Stimulated activated CD4-positive, alpha-beta T cell treated with anti-CD3 and anti-CD28 coated beads, Interleukin-1b, Interleukin-23, amount 100 ng/mL, for 1 hour (primary cell): ENCODE measurements around the gene FOXRED2.
"Not testable (repeated sequence)": the region's sequence is repeated elsewhere in the genome, so short reads cannot be mapped to it uniquely, and the experiment has no call there.

Experiments used
- DNase-seq, 2 donors: peaks; one replicate each; pipeline ENCODE4 v3.0.0-alpha.2; 2020; ENCODE audit warnings: low read depth in 2 of 2

FOXRED2 gene

GRCh38 chr22:36519906-36520305 lies 13.1 kb upstream of the FOXRED2 start:
- DNase-seq = not testable (repeated sequence)

GRCh38 chr22:36514766-36515165 lies 7.9 kb upstream of the FOXRED2 start:
- DNase-seq = no peak

DNA sequence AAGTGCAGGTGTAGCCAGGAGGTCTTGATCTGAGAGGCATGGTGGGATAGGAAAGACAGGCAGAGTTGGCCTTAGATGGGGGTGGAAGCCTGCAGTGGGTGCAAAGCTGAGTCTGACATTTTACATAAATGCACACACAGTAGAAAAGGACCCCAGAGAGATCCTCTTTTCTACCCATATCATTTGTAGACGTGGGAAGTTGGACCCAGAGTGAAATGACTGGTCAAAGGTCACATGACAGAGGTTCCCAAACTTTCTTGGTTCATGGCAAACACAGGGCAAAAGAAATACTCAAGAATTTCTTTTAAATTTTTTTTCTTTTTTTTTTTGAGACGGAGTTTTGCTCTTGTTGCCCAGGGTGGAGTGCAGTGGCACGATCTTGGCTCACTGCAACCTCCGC lies 6.2 kb upstream of the FOXRED2 start:
- DNase-seq = no peak

- DNase-seq = no peak
Measured at GRCh38 chr22:36512333-36512732, 5.5 kb upstream of the FOXRED2 start.

DNA sequence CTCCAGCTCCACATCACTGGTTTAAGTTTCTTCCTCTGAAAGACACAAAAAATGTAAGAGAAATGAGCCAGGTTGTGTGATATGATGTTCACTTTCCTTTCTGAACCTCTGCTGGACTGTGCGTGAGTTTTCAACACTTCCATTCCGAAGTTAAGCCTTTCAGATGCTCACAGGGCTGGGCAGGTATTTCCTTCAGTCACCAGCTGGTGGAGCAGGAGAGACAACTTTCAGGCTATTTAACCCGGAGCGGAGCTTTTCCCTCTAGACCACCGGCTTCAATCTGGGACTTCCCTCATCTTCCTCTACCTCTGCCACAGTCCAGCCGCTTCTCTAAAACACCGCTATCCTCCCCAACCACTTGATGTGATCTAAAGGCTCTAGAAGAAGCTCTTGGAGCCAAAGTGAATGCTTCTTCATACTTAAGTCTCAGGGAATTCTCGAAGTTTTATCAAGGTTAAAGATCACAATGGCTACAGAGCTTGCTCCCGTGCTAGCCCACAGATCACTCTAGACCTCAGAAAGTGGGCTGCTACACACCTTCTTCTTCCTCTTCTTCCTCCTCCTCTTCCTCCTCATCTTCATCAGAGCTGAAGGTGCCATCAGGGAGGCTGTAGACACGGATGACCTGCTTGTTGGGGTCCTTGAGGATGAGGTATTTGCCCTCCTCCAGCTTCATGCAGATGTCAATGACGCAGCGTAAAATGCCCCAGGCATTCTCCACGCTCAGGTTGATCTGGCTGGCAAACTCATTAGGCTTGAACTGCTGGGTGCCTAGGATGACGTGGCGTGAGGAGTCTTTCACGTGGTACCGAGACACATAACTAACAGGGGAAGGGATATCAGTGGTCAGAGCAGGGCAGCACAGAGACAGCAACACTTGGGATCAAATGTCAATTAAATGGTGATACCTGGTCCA lies 4.4 kb upstream of the FOXRED2 start:
- DNase-seq = no peak

DNA sequence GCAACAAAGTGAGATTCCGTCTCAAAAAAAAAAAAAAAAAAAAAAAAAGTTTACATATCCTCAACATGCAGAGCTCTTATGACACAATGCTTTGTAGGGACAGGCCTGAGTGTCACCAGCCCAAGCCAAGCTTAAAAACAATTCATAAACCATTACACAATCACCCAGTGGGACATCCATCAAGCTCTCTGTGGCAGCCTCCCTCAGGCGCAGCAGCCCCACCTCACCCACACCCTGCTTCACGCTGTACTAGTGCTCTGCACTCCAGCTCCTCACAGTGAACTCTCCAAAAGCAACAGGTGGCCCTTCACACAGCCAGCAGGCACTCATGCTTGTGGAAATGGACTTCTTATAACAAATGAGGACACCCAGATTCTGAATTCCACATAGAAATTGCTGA lies 3.5 kb upstream of the FOXRED2 start:
- DNase-seq = no peak

- DNase-seq = no peak
Measured at GRCh38 chr22:36507518-36508010, 724 bp upstream of the FOXRED2 start.

DNA sequence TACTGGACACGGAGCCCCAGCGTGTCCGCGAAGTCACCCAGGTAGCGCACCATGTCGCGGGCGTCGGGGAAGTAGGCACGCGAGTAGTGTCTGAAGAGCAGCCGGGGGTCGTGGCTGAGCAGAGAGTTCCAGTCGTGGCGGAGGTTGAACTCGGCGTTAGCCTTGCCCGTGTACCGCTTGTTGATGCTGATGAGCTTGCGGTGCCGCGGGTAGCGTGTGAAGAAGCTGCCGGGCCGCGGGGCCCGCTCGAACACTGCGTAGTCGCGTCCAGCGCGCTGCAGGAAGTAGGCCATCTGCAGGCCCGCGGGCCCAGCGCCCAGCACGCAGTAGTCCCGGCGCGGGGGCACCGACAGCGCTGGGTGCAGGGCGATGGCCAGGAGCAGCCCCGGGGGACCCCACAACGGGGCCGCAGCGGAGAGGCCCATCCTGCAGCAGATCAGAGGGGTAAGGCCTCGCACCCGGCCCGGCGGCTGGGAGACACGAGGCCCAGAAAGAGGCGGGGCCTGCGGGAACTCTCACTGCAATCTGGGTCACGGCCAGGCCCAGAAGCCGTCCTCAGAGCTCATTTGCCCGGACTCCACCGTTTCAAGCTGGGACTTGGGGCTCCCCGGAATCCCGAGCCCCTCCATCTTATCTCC lies 723 bp downstream of the FOXRED2 start:
- DNase-seq = no peak

DNA sequence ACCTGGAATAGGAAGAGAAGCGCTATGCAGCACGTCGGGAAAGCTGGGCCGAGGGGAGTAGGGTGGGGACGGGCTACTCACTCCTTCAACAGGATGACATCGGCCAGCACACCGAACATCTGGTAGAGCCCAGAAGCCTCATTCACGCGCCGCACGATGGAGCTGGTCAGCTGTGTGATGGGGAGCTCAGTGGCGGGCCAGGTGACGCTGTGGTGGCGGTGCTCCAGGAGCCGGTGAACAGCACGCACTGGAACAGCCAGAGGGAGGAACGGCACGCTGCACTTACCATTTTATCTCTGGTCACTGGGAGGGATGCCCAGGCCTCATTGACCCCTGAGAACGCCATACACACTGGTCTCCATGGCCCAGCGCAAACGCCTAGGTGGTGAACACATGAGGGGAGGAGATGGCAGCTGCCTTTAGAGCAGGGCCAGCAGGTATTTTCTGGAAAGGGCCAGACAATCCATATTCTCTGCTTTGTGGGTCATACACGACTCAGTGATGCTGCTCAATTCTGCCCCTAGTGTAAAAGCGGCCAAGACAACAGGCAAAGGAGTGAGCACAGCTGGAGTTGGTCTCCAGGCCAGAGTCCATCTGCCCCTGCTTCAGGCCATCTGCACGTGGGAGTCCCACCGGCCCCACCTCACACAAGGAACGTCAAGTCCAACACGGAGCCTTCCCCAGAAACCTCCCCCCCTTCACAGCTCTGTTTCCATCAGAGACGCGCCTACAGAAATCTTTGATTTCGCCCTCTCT lies 8.8 kb downstream of the FOXRED2 start:
- DNase-seq = no peak

DNA sequence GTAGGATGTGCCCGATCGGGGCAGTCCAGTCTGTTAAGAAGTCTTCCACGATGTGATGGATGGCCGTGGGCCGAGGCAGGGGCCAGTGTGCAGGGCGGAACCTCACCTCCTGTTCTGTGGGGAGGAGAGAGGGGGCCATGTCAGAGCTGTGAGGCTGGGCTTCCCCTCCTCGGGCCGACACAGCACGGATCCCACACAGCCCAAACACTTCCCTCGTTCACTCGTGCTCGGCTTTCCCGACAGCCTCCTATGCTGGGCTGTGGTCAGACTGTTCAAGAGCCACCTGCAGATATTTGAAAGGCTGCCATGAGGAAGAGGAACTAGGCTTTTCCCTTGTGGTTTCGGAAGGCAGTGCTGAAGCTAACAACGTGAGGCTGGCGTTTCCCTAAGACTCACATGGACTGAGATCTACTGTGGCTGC lies 13.1 kb downstream of the FOXRED2 start:
- DNase-seq = no peak

- no peak for DNase-seq
Measured at GRCh38 chr22:36492109-36492508, 14.7 kb downstream of the FOXRED2 start.

DNA sequence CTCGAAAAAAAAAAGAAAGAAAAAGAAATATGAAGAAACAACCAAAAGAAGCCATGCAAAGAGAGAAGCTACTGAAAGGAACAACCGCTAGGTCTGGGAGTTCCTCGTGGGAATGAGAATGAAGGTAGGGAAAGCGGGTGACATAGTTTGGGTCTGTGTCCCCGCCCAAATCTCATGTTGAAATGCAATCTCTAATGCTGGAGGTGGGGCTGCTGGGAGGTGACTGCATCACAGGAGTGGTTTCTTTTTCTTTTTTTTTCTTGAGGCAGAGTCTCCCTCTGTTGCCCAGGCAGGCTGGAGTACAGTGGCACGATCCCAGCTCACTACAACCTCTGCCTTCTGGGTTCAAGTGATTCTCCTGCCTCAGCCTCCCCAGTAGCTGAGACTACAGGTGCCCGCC lies 15.7 kb downstream of the FOXRED2 start:
- DNase-seq = no peak

DNA sequence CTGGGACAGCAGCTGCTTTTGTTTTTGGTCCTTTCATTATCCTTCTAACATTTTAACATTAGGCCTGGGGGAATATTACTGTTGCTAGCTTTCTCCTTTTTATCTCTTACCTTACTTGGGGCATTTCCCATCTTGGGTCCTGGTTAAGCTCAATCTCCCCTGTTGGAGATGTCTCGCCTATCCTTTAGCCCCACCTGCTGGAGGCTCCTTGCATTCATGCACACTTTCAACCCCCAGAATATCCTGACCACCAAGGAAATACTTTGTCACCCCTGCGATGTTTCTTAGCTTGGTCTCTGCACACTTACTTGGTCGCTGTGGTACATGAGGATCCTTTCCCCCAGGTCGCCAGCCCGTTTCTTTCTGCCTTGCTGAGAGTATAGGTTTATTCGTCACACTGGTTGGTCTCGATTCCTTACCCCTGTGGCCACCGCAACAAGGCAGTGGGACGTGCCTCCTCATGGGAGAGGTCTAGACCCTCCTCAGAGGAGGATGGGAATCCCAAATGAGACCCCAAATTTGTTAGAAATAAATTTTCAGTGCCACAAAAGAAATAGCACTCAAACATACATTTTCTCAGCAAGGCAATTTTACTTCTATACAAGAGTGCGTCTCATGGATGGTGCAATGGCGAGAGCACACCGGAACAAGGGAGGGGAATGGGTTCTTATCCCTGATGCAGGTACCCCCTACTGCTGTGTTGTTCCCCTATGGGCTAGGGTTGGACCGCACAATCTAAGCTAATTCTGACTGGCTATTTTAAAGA lies 20.0 kb downstream of the FOXRED2 start:
- peak in 1 of 2 donors; percentile 38 for DNase-seq

GRCh38 chr22:36481393-36482168 lies 25.3 kb downstream of the FOXRED2 start, which contains the start of gene TXN2:
TXN2 (minus strand) TSS chr22:36481640; CDS start chr22:36480837, 803 bp downstream.
- peak; percentile 93 for DNase-seq

GRCh38 chr22:36480941-36481392 lies 25.9 kb downstream of the FOXRED2 start:
- no peak for DNase-seq

DNA sequence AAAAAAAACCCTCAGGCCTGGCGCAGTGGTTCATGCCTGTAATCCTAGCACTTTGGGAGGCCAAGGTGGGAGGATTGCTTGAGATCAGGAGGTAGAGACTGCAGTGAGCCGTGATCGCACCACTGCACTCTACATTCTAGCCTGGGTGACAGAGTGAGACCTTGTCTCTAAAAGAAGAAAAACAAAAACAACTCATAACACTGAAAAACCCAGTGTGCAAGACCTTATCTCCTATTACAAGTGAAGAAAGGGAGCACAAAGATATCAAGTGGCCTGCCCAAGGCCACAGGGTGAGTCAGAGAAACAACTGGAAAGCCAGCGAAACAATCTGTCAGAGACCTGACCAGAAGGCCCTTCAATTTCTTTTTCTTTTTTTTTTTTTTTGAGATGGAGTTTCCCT lies 27.9 kb downstream of the FOXRED2 start:
- DNase-seq = no peak

DNA sequence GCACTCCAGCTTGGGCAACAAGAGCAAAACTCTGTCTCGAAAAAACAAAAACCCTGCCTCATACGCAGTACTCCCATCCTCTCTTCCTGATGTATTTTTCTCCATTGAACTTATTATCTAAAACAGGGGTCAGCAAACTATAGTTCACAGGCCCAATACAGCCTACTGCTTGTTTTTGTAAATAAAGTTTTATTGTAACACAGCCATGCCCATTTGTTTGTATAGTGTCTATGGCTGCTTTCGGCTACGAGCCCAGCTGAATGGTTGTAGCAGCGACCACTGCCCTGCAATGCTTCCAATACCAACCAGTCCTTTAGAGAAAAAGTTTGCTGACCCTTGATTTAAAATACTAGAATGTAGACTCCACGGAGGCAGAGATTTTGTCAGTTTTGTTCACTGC lies 31.5 kb downstream of the FOXRED2 start:
- no peak for DNase-seq

DNA sequence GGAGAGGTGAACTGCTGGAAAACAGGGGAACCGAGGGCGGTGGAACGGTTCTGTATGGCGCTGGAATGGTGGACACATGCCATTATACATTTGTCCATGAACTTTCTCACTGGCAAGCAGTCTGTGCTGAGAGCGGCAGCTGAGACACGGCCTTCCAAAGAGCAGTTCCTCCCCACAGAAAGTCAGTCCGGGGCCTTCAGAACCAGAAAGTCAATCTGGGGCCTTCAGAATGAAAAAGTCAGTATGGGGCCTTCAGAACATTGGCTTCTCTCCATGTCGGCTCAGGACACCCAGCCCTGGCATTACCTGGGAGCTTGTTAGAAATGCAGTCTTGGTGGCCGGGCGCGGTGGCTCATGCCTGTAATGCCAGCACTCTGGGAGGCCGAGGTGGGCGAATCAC lies 34.2 kb downstream of the FOXRED2 start:
- DNase-seq = no peak

DNA sequence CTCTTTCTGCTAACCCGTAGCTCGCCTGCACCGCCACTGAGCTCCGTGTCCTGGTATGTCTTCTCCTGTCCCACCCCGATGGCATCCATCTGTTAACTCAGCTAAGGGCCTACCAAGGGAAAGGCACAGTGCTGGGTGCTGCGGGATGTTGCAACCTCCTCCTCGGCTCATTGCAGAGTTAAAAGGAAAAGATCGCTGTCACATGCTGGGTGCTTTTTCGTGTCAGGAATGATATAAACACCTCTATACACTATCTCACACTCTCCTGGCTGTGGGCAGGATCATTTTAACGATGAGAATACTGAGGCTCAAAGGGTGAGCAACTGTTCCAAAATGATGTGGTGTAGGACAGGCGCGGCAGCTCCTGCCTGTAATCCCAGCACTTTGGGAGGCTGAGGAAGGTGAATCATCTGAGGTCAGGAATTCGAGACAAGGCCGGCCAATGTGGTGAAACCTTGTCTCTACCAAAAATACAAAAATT lies 35.5 kb downstream of the FOXRED2 start:
- no peak for DNase-seq

GRCh38 chr22:36470994-36471331 lies 35.9 kb downstream of the FOXRED2 start:
- DNase-seq = no peak
